HepG2 (cell line): ENCODE measurements around the gene TUBG1. TPM values are rescaled to one million over a fixed set of nuclear protein-coding genes. Genes with fewer than 3 reads are reported as not detected.

ENCODE experiments used
- CCAR2 ChIP-seq: fragments of 200-400 bp; formaldehyde crosslinking; optimal IDR thresholded peaks from 2 replicates; pipeline ENCODE3; 2018; ENCODE audit warnings: low read depth, mild to moderate bottlenecking, low read length, moderate library complexity
- EZH2 ChIP-seq: conservative IDR thresholded peaks from 2 replicates; pipeline ENCODE4 v1.6.1; 2012; ENCODE audit warnings: mild to moderate bottlenecking, low read depth, low read length, moderate library complexity
- FOSL1 ChIP-seq: sonication (generic); formaldehyde crosslinking; IDR thresholded peaks from 2 replicates; pipeline ENCODE4 v1.9.0; 2021; ENCODE audit warnings: missing genetic modification reagents, borderline replicate concordance
- FOXK1 ChIP-seq: sonication (generic); formaldehyde crosslinking; IDR thresholded peaks from 2 replicates; pipeline ENCODE4 v1.4.0; 2020; ENCODE audit warnings: low read depth, missing genetic modification reagents, borderline replicate concordance
- MTF1 ChIP-seq: sonication (generic); formaldehyde crosslinking; IDR thresholded peaks from 2 replicates; pipeline ENCODE4 v1.5.0; 2020; ENCODE audit warnings: missing genetic modification reagents
- NFAT5 ChIP-seq: sonication (generic); formaldehyde crosslinking; IDR thresholded peaks from 2 replicates; pipeline ENCODE4 v1.4.0; 2020; ENCODE audit warnings: missing genetic modification reagents
- NFRKB ChIP-seq: fragments of 450-650 bp; IDR thresholded peaks from 2 replicates; pipeline ENCODE4 v1.6.1; 2017
- PLSCR1 ChIP-seq: sonication (generic); formaldehyde crosslinking; IDR thresholded peaks from 2 replicates; pipeline ENCODE4 v1.5.0; 2020; ENCODE audit warnings: missing genetic modification reagents, mild to moderate bottlenecking, borderline replicate concordance
- TCF7L2 ChIP-seq: IDR thresholded peaks from 2 replicates; pipeline ENCODE4 v1.6.1; 2011; ENCODE audit warnings: mild to moderate bottlenecking, low read depth, low read length, moderate library complexity
- TRAFD1 ChIP-seq: sonication (generic); formaldehyde crosslinking; IDR thresholded peaks from 2 replicates; pipeline ENCODE4 v1.5.1; 2020; ENCODE audit warnings: missing genetic modification reagents, mild to moderate bottlenecking, borderline replicate concordance
- USF2 ChIP-seq, 2 experiments: sonication (generic) in 1 of 2; formaldehyde crosslinking in 1 of 2; IDR thresholded peaks; 2 replicates each; pipeline versions ENCODE4 v1.5.1 to v1.6.1; 2011 to 2020; ENCODE audit warnings: borderline replicate concordance in 1 of 2, low read depth in 1 of 2, low read length in 1 of 2, mild to moderate bottlenecking in 1 of 2, missing genetic modification reagents in 1 of 2, moderate library complexity in 1 of 2
- ZKSCAN1 ChIP-seq: fragments of 150-350 bp; IDR thresholded peaks from 2 replicates; pipeline ENCODE4 v1.6.1; 2014; ENCODE audit warnings: low read length
- ZNF274 ChIP-seq: sonication (generic); formaldehyde crosslinking; IDR thresholded peaks from 2 replicates; pipeline ENCODE4 v1.5.1; 2020; ENCODE audit warnings: mild to moderate bottlenecking, missing genetic modification reagents
- ZNF275 ChIP-seq: sonication (generic); formaldehyde crosslinking; IDR thresholded peaks from 2 replicates; pipeline ENCODE4 v1.8.0; 2022; ENCODE audit warnings: missing genetic modification reagents, mild to moderate bottlenecking, inconsistent platforms, borderline replicate concordance
- ZNF333 ChIP-seq: sonication (generic); formaldehyde crosslinking; IDR thresholded peaks from 2 replicates; pipeline ENCODE4 v1.4.0; 2020; ENCODE audit warnings: mild to moderate bottlenecking, missing genetic modification reagents, borderline replicate concordance
- ZNF83 ChIP-seq: sonication (generic); formaldehyde crosslinking; IDR thresholded peaks from 2 replicates; pipeline ENCODE4 v1.4.0; 2020; ENCODE audit warnings: missing genetic modification reagents, mild to moderate bottlenecking, borderline replicate concordance
- polyA plus RNA-seq, 8 experiments: library from polyadenylated mRNA; depleted of rRNA in 3 of 8; stranded (reverse) in 7 of 8; unstranded in 1 of 8; fragments of >200 nt; fragmentation: Illumina TruSeq in 4 of 8; extraction: Trizol in 4 of 8; gene quantifications; 2 replicates each; pipeline versions ENCODE4 v1.2.1 to v1.2.3, GENCODE V29; 2011 to 2016; ENCODE audit warnings: low read depth in 4 of 8, missing spikeins in 1 of 8, mixed read lengths in 1 of 8; ENCODE audit not compliant: insufficient read depth in 1 of 8
- total RNA-seq, 5 experiments: library from RNA; depleted of rRNA; stranded (reverse); fragments of >200 nt; fragmentation: Illumina TruSeq; extraction: Trizol; gene quantifications; 2 replicates each; pipeline ENCODE4 v1.2.3, GENCODE V29; 2016; ENCODE audit warnings: low read depth in 1 of 5

Gene TUBG1
- total and polyA plus RNA-seq, 2 of the 13 experiments (the other 11 are each of a cell fraction or from before 2014, with no cell fraction given): 74.1 to 137 TPM

DNA sequence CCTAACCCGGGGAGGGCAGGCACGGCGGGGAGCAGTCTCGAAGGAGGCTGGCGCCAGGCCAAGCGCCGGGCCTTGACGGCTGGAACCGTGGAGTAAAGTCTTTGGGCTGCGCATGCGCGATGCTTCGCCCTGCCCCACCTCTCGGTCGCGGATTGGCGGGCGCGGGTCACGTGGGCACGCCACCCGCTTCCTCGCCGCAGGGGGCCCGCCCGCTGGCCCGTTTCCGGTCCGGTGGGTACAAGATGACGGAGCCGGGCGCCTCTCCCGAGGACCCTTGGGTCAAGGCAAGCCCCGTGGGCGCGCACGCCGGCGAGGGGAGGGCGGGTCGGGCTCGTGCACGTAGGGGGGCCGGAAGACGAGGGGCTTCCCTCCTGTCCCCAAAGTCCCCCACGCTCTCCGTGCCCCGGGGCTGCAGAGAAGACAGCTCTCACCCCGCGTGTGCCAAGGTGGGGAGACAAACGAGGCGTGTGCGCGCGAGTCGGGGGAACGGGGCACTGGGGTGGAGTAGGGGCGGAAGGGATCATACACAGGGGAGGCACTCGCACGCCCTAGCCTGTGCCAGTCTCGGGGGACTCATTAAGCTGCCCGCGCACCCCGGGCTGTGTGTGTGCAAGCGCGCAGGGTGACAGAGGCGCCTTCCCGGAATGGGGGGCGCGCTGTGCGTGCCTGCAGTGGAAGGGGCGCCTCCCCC is 42.5 kb upstream of the TUBG1 start, which contains the start of gene MLX (continued):
- no peak for TF ChIP-seq TRAFD1 (CRISPR knock-in tag)
- TF ChIP-seq ZNF333 (CRISPR knock-in tag): 0 out of 2 replicates have a peak, but pooled peaks have one; percentile 21
- peak; percentile 80; the same call in 1 of the 2 replicates for TF ChIP-seq ZNF274 (CRISPR knock-in tag)
- TF ChIP-seq NFRKB: no peak
- TF ChIP-seq NFAT5 (CRISPR knock-in tag): no peak
- no peak for TF ChIP-seq PLSCR1 (CRISPR knock-in tag)
- no peak for TF ChIP-seq EZH2
- peak; percentile 49; the same call in 1 of the 2 replicates for TF ChIP-seq ZNF83 (CRISPR knock-in tag)
- no peak; the same call in 1 of the 2 replicates for TF ChIP-seq FOSL1 (CRISPR knock-in tag)
- TF ChIP-seq FOXK1 (CRISPR knock-in tag): peak; percentile 82
- no peak for TF ChIP-seq ZNF275 (CRISPR knock-in tag)
- TF ChIP-seq ZKSCAN1: no peak
- TF ChIP-seq MTF1 (CRISPR knock-in tag): no peak
- TF ChIP-seq TCF7L2: no peak
- no peak for TF ChIP-seq CCAR2
- peak; percentile 97 for TF ChIP-seq USF2 (IDR thresholded peaks at IDR 0.05; ENCODE audit: low read depth, low read length)
- TF ChIP-seq USF2 (CRISPR knock-in tag; IDR thresholded peaks at IDR 0.05; ENCODE audit: borderline replicate concordance): peak; percentile 99
